B cell (primary cell): ENCODE data around the gene SSPN.

ENCODE experiments used
- CTCF ChIP-seq: fragments of 200-600 bp; IDR thresholded peaks from one replicate; pipeline ENCODE4 v1.8.0; 2022; ENCODE audit warnings: antibody characterized with exemption, mild to moderate bottlenecking
- EZH2 ChIP-seq: IDR thresholded peaks from 2 replicates; pipeline ENCODE4 v1.6.1; 2012; ENCODE audit warnings: borderline replicate concordance, low read depth, mild to moderate bottlenecking, moderate library complexity, low read length; ENCODE audit not compliant: insufficient read depth, poor library complexity, severe bottlenecking

GRCh38 chr12:26214121-26214520 lies 18.7 kb downstream of the SSPN start:
- TF ChIP-seq CTCF = no peak
- TF ChIP-seq EZH2 = no peak
